HG02840 (cell line): Measurements from ENCODE around the gene CD4.
"Not testable (repeated sequence)": the region's sequence is repeated elsewhere in the genome, so short reads cannot be mapped to it uniquely, and the experiment has no call there.

Experiments
- ATAC-seq: cut with Tn5 transposase; IDR thresholded peaks from one replicate; pipeline ENCODE4 v1.9.1; 2021; ENCODE audit warnings: mild to moderate bottlenecking, moderate library complexity, moderate number of reproducible peaks; ENCODE audit not compliant: unreplicated experiment, low FRiP score

CD4 gene

DNA sequence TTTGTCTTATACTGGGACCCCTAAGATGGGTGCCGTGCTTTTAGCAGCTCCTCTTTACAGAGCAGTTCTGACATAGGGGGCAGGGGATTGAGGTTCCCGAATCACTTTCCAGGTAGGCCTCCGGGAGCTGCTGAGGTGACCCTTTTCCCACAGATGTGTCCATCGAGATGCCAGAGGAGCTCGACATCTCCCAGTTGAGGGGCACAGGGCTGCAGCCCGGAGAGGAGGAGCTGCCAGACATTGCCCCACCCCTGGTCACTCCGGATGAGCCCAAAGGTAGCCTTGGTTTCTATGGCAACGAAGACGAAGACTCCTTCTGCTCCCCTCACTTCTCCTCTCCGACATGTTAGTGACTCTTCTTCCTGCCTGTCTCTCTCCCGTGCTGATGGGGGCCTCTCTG lies 73.7 kb downstream of the CD4 start:
- ATAC-seq = no peak

- ATAC-seq = no peak
These were observed 74.4 kb downstream of the CD4 start for GRCh38 chr12:6863586-6864321.

GRCh38 chr12:6865307-6865706 lies 76.0 kb downstream of the CD4 start:
- not testable (repeated sequence) for ATAC-seq

DNA sequence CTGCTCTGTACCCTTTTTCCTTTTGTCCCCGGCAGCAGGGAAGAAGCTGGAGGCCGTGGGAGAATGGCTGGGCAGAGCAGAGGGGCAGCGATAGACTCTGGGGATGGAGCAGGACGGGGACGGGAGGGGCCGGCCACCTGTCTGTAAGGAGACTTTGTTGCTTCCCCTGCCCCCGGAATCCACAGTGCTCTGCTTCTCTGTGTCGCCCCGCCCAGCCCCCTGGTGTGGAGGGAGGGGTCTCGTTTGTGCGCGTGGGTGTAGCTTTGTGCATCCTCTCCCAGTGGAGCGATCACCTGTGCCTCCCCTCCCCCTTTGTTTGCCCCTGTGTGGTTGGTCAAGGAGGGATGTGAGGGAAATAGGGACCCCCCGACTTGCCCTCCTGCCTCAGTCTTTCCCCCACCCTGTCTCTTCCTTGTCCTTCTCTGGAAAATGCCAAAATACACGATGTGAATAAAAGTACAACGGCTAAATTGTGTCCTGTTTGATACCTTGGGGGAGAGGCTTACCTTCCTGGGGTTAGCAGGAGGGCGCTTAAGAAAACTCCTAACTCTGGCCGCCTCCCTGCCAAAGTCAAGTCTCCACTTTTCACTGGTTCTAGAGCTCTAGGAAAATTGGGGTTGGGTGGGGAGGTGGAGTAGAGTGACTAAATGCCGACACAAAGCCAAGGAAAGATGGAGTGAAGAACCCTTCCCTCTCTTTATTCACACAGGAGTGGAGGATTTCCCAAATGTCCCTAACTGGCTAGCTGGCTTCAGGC lies 77.0 kb downstream of the CD4 start:
- ATAC-seq = no peak

GRCh38 chr12:6866920-6867412 lies 77.6 kb downstream of the CD4 start:
- ATAC-seq = peak; percentile 3

GRCh38 chr12:6867413-6868210 lies 78.3 kb downstream of the CD4 start, which contains the start of gene TPI1:
Gene TPI1 (plus strand): TSS chr12:6867531. CDS start chr12:6867567, 36 bp downstream.
- peak; percentile 62 for ATAC-seq

- no peak for ATAC-seq
These were observed 79.1 kb downstream of the CD4 start for GRCh38 chr12:6868211-6869048.

GRCh38 chr12:6869049-6870021 lies 80.0 kb downstream of the CD4 start:
- ATAC-seq = no peak

- ATAC-seq = not testable (repeated sequence)
These were observed 81.0 kb downstream of the CD4 start for GRCh38 chr12:6870304-6870703.
